ENCODE results near the gene MLH3. TPM values are rescaled to one million over a fixed set of nuclear protein-coding genes. Genes with fewer than 3 reads are reported as not detected.

Gene MLH3
- total and polyA plus RNA-seq, 2 experiments from 2014 or later: 10.8 to 12.3 TPM

GRCh38 chr14:74981462-74981782, 69.8 kb downstream of the MLH3 start:
- DNase-seq: no peak
- H3K79me2 ChIP-seq (ENCODE audit: insufficient read depth): no peaks in the 10 kb centered on the region
- TF ChIP-seq EZH2phosphoT487 (IDR thresholded peaks at IDR 0.05; ENCODE audit: insufficient read depth, low read depth) (no peak), EZH2 (IDR thresholded peaks at IDR 0.05; ENCODE audit: insufficient read depth, poor library complexity, severe bottlenecking) (no peak)
- peaks cover 8% of the 10 kb centered on the region; the same call in 1 of the 2 replicates for H3K4me1 ChIP-seq (ENCODE audit: insufficient read depth)
- H3K4me2 ChIP-seq (ENCODE audit: unreplicated experiment): no peak overlapping the region
- 97 to 99% methylated on average over 7 to 9 of the region's 9 CpGs for WGBS, 2 experiments (ENCODE audit: low coverage in 1 of 2, low lambda C conversion rate in 2 of 2, missing lambda C conversion rate in 2 of 2)
- H3K27me3 ChIP-seq (replicated peaks; ENCODE audit: insufficient read depth): no peaks in the 10 kb centered on the region
- H3K4me3 ChIP-seq: no peak overlapping the region
- H2AFZ ChIP-seq: no peak overlapping the region
- no peaks in the 10 kb centered on the region for H4K20me1 ChIP-seq (ENCODE audit: insufficient read depth)
- in situ Hi-C loops (cut with MboI): no loop called here
- no peaks in the 10 kb centered on the region for H3F3A ChIP-seq (ENCODE audit: insufficient read depth)
- no peak overlapping the region for H3K27ac ChIP-seq
- H3K9ac ChIP-seq: no peak overlapping the region
- no peaks in the 10 kb centered on the region for H3K36me3 ChIP-seq (ENCODE audit: low read depth)
- no peaks in the 10 kb centered on the region for H3K9me2 ChIP-seq (ENCODE audit: insufficient read depth)
- no peaks in the 10 kb centered on the region for H3K9me3 ChIP-seq (ENCODE audit: low read depth)

DNA sequence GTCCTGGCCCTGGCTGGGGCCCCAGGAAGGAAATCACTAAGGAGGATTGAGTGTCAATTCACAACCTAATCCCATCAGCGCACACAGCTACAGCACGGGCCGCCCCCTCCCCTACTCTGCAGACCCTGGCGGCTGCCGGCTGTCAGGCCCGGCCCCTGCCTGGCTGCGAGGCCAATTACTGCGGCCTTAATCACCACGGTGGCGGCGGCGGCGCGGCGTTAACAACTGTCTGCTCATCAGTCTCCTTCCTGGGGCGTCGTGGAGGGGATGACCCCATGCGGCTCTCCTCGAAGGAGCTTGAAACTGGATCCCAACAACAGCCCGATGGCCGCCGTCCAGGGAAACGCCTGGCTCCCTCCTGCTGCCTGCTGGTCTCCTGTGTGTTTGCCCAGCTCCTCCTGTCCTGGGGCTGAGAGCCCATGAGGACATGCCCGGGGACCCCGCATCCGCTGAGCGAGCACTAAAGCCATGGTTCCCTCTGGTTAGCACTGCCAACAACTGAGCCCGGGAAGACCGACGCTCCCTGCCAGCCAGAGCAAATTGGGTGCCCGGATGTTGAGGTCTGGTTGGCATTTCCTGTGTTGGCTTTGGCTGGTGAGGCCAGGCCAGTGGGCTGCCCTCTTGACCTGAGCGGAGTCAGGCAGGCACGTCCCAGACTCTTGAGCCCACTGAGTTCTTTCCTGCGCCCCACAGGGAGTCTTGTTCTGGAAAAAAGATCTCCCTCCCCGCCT, 70.4 kb downstream of the MLH3 start:
- in situ Hi-C loops (cut with MboI): no loop called here
- Histone ChIP-seq H3K4me2 (ENCODE audit: unreplicated experiment) (peak overlapping the region; percentile 8), H3F3A (ENCODE audit: insufficient read depth) (no peaks in the 10 kb centered on the region), H3K27ac (no peak overlapping the region), H3K79me2 (ENCODE audit: insufficient read depth) (no peaks in the 10 kb centered on the region), H4K20me1 (ENCODE audit: insufficient read depth) (no peaks in the 10 kb centered on the region), H2AFZ (no peak overlapping the region), H3K9me2 (ENCODE audit: insufficient read depth) (no peaks in the 10 kb centered on the region), H3K36me3 (ENCODE audit: low read depth) (no peaks in the 10 kb centered on the region), H3K4me3 (no peak overlapping the region), H3K4me1 (ENCODE audit: insufficient read depth) (peaks cover 8% of the 10 kb centered on the region; the same call in 1 of the 2 replicates), H3K9ac (no peak overlapping the region), H3K27me3 (replicated peaks; ENCODE audit: insufficient read depth) (no peaks in the 10 kb centered on the region), H3K9me3 (ENCODE audit: low read depth) (no peaks in the 10 kb centered on the region)
- TF ChIP-seq EZH2 (IDR thresholded peaks at IDR 0.05; ENCODE audit: insufficient read depth, poor library complexity, severe bottlenecking) (no peak), EZH2phosphoT487 (IDR thresholded peaks at IDR 0.05; ENCODE audit: insufficient read depth, low read depth) (no peak)
- 51 to 54% methylated on average over 30 to 35 of the region's 35 CpGs for WGBS, 2 experiments (ENCODE audit: low coverage in 1 of 2, low lambda C conversion rate in 2 of 2, missing lambda C conversion rate in 2 of 2)
- DNase-seq: peak; percentile 45

DNA sequence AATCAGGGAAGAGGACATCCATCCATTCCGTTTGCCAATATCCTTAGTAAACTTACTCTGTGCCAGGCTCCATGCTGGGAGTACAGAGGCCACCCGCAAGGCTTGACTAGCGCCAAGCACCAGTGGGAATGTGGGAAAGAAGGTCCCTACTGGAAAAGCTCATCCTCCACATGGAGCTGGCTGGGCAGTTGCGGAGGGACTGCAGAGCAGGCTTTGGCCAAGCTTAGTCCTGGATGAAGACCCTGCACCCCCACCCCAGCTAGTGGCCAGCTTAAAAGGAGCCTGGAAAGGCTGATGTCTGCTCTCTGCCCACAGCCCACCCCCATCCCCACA, 70.9 kb downstream of the MLH3 start:
- Histone ChIP-seq H3K4me2 (ENCODE audit: unreplicated experiment) (no peak overlapping the region), H3K9me3 (ENCODE audit: low read depth) (no peaks in the 10 kb centered on the region), H3K27me3 (replicated peaks; ENCODE audit: insufficient read depth) (no peaks in the 10 kb centered on the region), H3K27ac (no peak overlapping the region), H3K9me2 (ENCODE audit: insufficient read depth) (no peaks in the 10 kb centered on the region), H3K9ac (no peak overlapping the region), H3F3A (ENCODE audit: insufficient read depth) (no peaks in the 10 kb centered on the region), H4K20me1 (ENCODE audit: insufficient read depth) (no peaks in the 10 kb centered on the region), H2AFZ (no peak overlapping the region), H3K36me3 (ENCODE audit: low read depth) (no peaks in the 10 kb centered on the region), H3K4me3 (no peak overlapping the region), H3K4me1 (ENCODE audit: insufficient read depth) (peaks cover 8% of the 10 kb centered on the region; the same call in 1 of the 2 replicates), H3K79me2 (ENCODE audit: insufficient read depth) (no peaks in the 10 kb centered on the region)
- in situ Hi-C loops (cut with MboI): no loop called here
- no peak for DNase-seq
- 95 to 98% methylated on average over 4 of the region's 4 CpGs for WGBS, 2 experiments (ENCODE audit: low coverage in 1 of 2, low lambda C conversion rate in 2 of 2, missing lambda C conversion rate in 2 of 2)
- TF ChIP-seq EZH2 (IDR thresholded peaks at IDR 0.05; ENCODE audit: insufficient read depth, poor library complexity, severe bottlenecking) (no peak), EZH2phosphoT487 (IDR thresholded peaks at IDR 0.05; ENCODE audit: insufficient read depth, low read depth) (no peak)

GRCh38 chr14:74979442-74980397, 71.5 kb downstream of the MLH3 start:
- H3K36me3 ChIP-seq (ENCODE audit: low read depth): no peaks in the 10 kb centered on the region
- H3K4me2 ChIP-seq (ENCODE audit: unreplicated experiment): no peak overlapping the region
- H4K20me1 ChIP-seq (ENCODE audit: insufficient read depth): no peaks in the 10 kb centered on the region
- no peak overlapping the region for H2AFZ ChIP-seq
- no peak overlapping the region for H3K4me3 ChIP-seq
- WGBS, 2 experiments (ENCODE audit: low coverage in 1 of 2, low lambda C conversion rate in 2 of 2, missing lambda C conversion rate in 2 of 2): 62 to 71% methylated on average over 14 to 23 of the region's 23 CpGs
- no peak overlapping the region for H3K9ac ChIP-seq
- no peaks in the 10 kb centered on the region for H3K9me2 ChIP-seq (ENCODE audit: insufficient read depth)
- peak; percentile 45 for DNase-seq
- TF ChIP-seq EZH2phosphoT487 (IDR thresholded peaks at IDR 0.05; ENCODE audit: insufficient read depth, low read depth): no peak
- TF ChIP-seq EZH2 (IDR thresholded peaks at IDR 0.05; ENCODE audit: insufficient read depth, poor library complexity, severe bottlenecking): no peak
- in situ Hi-C loops (cut with MboI): no loop called here
- no peaks in the 10 kb centered on the region for H3K79me2 ChIP-seq (ENCODE audit: insufficient read depth)
- no peaks in the 10 kb centered on the region for H3F3A ChIP-seq (ENCODE audit: insufficient read depth)
- H3K4me1 ChIP-seq (ENCODE audit: insufficient read depth): peaks cover 8% of the 10 kb centered on the region; the same call in 1 of the 2 replicates
- no peak overlapping the region for H3K27ac ChIP-seq
- no peaks in the 10 kb centered on the region for H3K9me3 ChIP-seq (ENCODE audit: low read depth)
- no peaks in the 10 kb centered on the region for H3K27me3 ChIP-seq (replicated peaks; ENCODE audit: insufficient read depth)
